ENCODE data around the gene COL5A1.

GRCh38 chr9:134681061-134681661 lies 39.6 kb downstream of the COL5A1 start:
- TF ChIP-seq, protein P1, sequence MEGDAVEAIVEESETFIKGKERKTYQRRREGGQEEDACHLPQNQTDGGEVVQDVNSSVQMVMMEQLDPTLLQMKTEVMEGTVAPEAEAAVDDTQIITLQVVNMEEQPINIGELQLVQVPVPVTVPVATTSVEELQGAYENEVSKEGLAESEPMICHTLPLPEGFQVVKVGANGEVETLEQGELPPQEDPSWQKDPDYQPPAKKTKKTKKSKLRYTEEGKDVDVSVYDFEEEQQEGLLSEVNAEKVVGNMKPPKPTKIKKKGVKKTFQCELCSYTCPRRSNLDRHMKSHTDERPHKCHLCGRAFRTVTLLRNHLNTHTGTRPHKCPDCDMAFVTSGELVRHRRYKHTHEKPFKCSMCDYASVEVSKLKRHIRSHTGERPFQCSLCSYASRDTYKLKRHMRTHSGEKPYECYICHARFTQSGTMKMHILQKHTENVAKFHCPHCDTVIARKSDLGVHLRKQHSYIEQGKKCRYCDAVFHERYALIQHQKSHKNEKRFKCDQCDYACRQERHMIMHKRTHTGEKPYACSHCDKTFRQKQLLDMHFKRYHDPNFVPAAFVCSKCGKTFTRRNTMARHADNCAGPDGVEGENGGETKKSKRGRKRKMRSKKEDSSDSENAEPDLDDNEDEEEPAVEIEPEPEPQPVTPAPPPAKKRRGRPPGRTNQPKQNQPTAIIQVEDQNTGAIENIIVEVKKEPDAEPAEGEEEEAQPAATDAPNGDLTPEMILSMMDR (IDR thresholded peaks at IDR 0.05; ENCODE audit: insufficient read depth, low read length): no peak
- TF ChIP-seq REST (IDR thresholded peaks at IDR 0.05; ENCODE audit: insufficient replicate concordance, low read depth): no peak

Measured in HL-60 (cell line).